ENCODE data around the gene FOXA2. TPM values are rescaled to one million over a fixed set of nuclear protein-coding genes. Genes with fewer than 3 reads are reported as not detected.

FOXA2 gene
- total and polyA plus RNA-seq, 2 of the 13 experiments (the other 11 are each of a cell fraction or from before 2014, with no cell fraction given): 8.8 to 12.2 TPM

GRCh38 chr20:22582964-22583772 lies 1.2 kb downstream of the FOXA2 start (continued):
- TF ChIP-seq PRDM10 (CRISPR knock-in tag; IDR thresholded peaks at IDR 0.05; ENCODE audit: low read depth) (no peak), ZBTB20 (CRISPR knock-in tag; IDR thresholded peaks at IDR 0.05; ENCODE audit: borderline replicate concordance, low read depth) (0 out of 2 replicates have a peak, but pooled peaks have one; percentile 27), MAX (IDR thresholded peaks at IDR 0.05) (peak; percentile 15), SOX6 (IDR thresholded peaks at IDR 0.05) (no peak), SOX6 (CRISPR knock-in tag; IDR thresholded peaks at IDR 0.05) (no peak), ZNF121 (CRISPR knock-in tag; IDR thresholded peaks at IDR 0.05) (0 out of 2 replicates have a peak, but pooled peaks have one; percentile 21), RARA (CRISPR knock-in tag; IDR thresholded peaks at IDR 0.05) (no peak; the same call in 1 of the 2 replicates), HDAC1 (CRISPR knock-in tag; IDR thresholded peaks at IDR 0.05) (peak; percentile 67), ZBTB7A (CRISPR knock-in tag; IDR thresholded peaks at IDR 0.05) (no peak), HOXA5 (CRISPR knock-in tag; IDR thresholded peaks at IDR 0.05) (peak; percentile 66), ZBTB43 (CRISPR knock-in tag; conservative IDR thresholded peaks at IDR 0.05) (0 out of 2 replicates have a peak, but pooled peaks have one; percentile 50), HMGXB3 (CRISPR knock-in tag; IDR thresholded peaks at IDR 0.05; ENCODE audit: borderline replicate concordance) (no peak), CHCHD3 (CRISPR knock-in tag; IDR thresholded peaks at IDR 0.05) (peak; percentile 57; the same call in 1 of the 2 replicates), ZNF574 (CRISPR knock-in tag; IDR thresholded peaks at IDR 0.05) (peak; percentile 57; the same call in 1 of the 2 replicates), KLF11 (CRISPR knock-in tag; IDR thresholded peaks at IDR 0.05) (no peak), CHD2 (IDR thresholded peaks at IDR 0.05; ENCODE audit: low read depth, low read length) (no peak), HNF4A (CRISPR knock-in tag; IDR thresholded peaks at IDR 0.05) (peak; percentile 11; the same call in 1 of the 2 replicates)
